Vagina (tissue), 2 donors: ENCODE results near the gene SLC10A3. TPM values are rescaled to one million over a fixed set of nuclear protein-coding genes. Genes with fewer than 3 reads are reported as not detected.
A peak's percentile ranks its signal among the peaks of the same experiment; 100 is the strongest.

Experiments
- DNase-seq, 2 donors: peaks; one replicate each; pipeline ENCODE4 v3.0.0-alpha.2; 2017; ENCODE audit errors: extremely low spot score in 2 of 2
- H3K27ac ChIP-seq: fragments of 200-600 bp; sonication (generic); one replicate; pipeline ENCODE4 v1.5.1; 2019
- H3K27me3 ChIP-seq: fragments of 200-600 bp; sonication (generic); one replicate; pipeline ENCODE4 v1.5.1; 2019
- H3K36me3 ChIP-seq, 2 donors: fragments of 200-600 bp; sonication (generic); one replicate each; pipeline ENCODE4 v1.5.1; 2017 to 2019
- H3K4me1 ChIP-seq: fragments of 200-600 bp; sonication (generic); one replicate; pipeline ENCODE4 v1.5.1; 2019
- H3K4me3 ChIP-seq, 2 donors: fragments of 200-600 bp; sonication (generic); 1 replicate in 1 of 2; 2 replicates in 1 of 2; pipeline ENCODE4 v1.5.1; 2016 to 2019
- H3K9me3 ChIP-seq: fragments of 200-600 bp; sonication (generic); one replicate; pipeline ENCODE4 v1.5.1; 2019
- CTCF ChIP-seq, 3 experiments: fragments of 450-650 bp in 2 of 3; fragments of 200-600 bp in 1 of 3; sonication (generic) in 1 of 3; IDR thresholded peaks; one replicate each; pipeline ENCODE4 v1.5.1; 2017 to 2019; ENCODE audit warnings: antibody characterized with exemption in 3 of 3, mild to moderate bottlenecking in 2 of 3, moderate library complexity in 2 of 3
- POLR2A ChIP-seq, 2 donors: fragments of 450-650 bp; IDR thresholded peaks; one replicate each; pipeline ENCODE4 v1.6.1; 2017; ENCODE audit warnings: antibody characterized with exemption in 2 of 2, mild to moderate bottlenecking in 2 of 2, moderate library complexity in 2 of 2
- POLR2AphosphoS5 ChIP-seq, 2 donors: sonication (generic); formaldehyde crosslinking; IDR thresholded peaks; one replicate each; pipeline ENCODE4 v1.9.0; 2017; ENCODE audit warnings: antibody characterized with exemption in 2 of 2, mild to moderate bottlenecking in 2 of 2, low read depth in 1 of 2; ENCODE audit not compliant: insufficient read depth in 1 of 2
- intact Hi-C: fragments of 100-400 bp; cut with DNase I; formaldehyde crosslinking; loops from one replicate; pipeline ENCODE4 v1.15.1; 2023
- total RNA-seq: library from RNA; depleted of rRNA; stranded (reverse); fragments of >200 nt; gene quantifications from one replicate; pipeline ENCODE4 v1.2.3, GENCODE V29; 2016

SLC10A3 gene
- total RNA-seq, 1 donor from 2014 or later = 28.2 TPM

- intact Hi-C loops = loop anchor here (5.0 kb wide), 2 partner anchors 120 to 135 kb away; partner anchors contain the start of genes RPL10 and TAFAZZIN
- TF ChIP-seq POLR2A (IDR thresholded peaks at IDR 0.05) (no peak), CTCF (IDR thresholded peaks at IDR 0.05) (no peak), POLR2AphosphoS5 (IDR thresholded peaks at IDR 0.05; ENCODE audit: insufficient read depth in 1 of 2, low read depth in 1 of 2) (no peak)
- peaks cover 0 to 14% of the 10 kb centered on the region in 2 donors for H3K36me3 ChIP-seq
- H3K27me3 ChIP-seq = no peaks in the 10 kb centered on the region
- H3K4me1 ChIP-seq = peaks cover 11% of the 10 kb centered on the region
- no peak overlapping the region for H3K4me3 ChIP-seq
- no peaks in the 10 kb centered on the region for H3K9me3 ChIP-seq
- DNase-seq = no peak
- no peak overlapping the region for H3K27ac ChIP-seq
These were observed 42.3 kb upstream of the SLC10A3 start for GRCh38 chrX:154532690-154533089.

- H3K27ac ChIP-seq = no peak overlapping the region
These were observed 41.2 kb upstream of the SLC10A3 start for GRCh38 chrX:154531626-154532025.

GRCh38 chrX:154530286-154530685 is 39.9 kb upstream of the SLC10A3 start:
- Histone ChIP-seq H3K27ac (no peak overlapping the region), H3K4me3 (no peak overlapping the region), H3K9me3 (no peaks in the 10 kb centered on the region), H3K36me3 (peaks cover 0 to 9% of the 10 kb centered on the region in 2 donors), H3K4me1 (peaks cover 11% of the 10 kb centered on the region), H3K27me3 (no peaks in the 10 kb centered on the region)
- TF ChIP-seq POLR2A (IDR thresholded peaks at IDR 0.05) (no peak), POLR2AphosphoS5 (IDR thresholded peaks at IDR 0.05; ENCODE audit: insufficient read depth in 1 of 2, low read depth in 1 of 2) (no peak), CTCF (IDR thresholded peaks at IDR 0.05) (no peak)
- intact Hi-C loops = loop anchor here (5.0 kb wide), 2 partner anchors 118 to 133 kb away; partner anchors contain the start of genes RPL10 and TAFAZZIN
- DNase-seq = no peak

More at GRCh38 chrX:154531626-154532025, 41.2 kb upstream of the SLC10A3 start:
- DNase-seq = no peak
- Histone ChIP-seq H3K9me3 (no peaks in the 10 kb centered on the region), H3K4me1 (peaks cover 11% of the 10 kb centered on the region), H3K4me3 (no peak overlapping the region), H3K36me3 (peaks cover 0 to 14% of the 10 kb centered on the region in 2 donors), H3K27me3 (no peaks in the 10 kb centered on the region)
- TF ChIP-seq POLR2AphosphoS5 (IDR thresholded peaks at IDR 0.05; ENCODE audit: insufficient read depth in 1 of 2, low read depth in 1 of 2) (no peak), POLR2A (IDR thresholded peaks at IDR 0.05) (no peak), CTCF (IDR thresholded peaks at IDR 0.05) (no peak)
- intact Hi-C loops = loop anchor here (5.0 kb wide), 2 partner anchors 119 to 134 kb away; partner anchors contain the start of genes RPL10 and TAFAZZIN

GRCh38 chrX:154529206-154529612 is 38.8 kb upstream of the SLC10A3 start:
- H3K36me3 ChIP-seq = peaks cover 0 to 9% of the 10 kb centered on the region in 2 donors
- TF ChIP-seq CTCF (IDR thresholded peaks at IDR 0.05) = no peak
- TF ChIP-seq POLR2A (IDR thresholded peaks at IDR 0.05) = no peak
- no peak for TF ChIP-seq POLR2AphosphoS5 (IDR thresholded peaks at IDR 0.05; ENCODE audit: insufficient read depth in 1 of 2, low read depth in 1 of 2)
- intact Hi-C loops = no loop called here
- no peaks in the 10 kb centered on the region for H3K9me3 ChIP-seq
- H3K27me3 ChIP-seq = no peaks in the 10 kb centered on the region
- no peak for DNase-seq
- H3K4me3 ChIP-seq = no peak overlapping the region
- H3K27ac ChIP-seq = no peak overlapping the region
- H3K4me1 ChIP-seq = peaks cover under 1% of the 10 kb centered on the region

GRCh38 chrX:154526901-154527675 is 36.7 kb upstream of the SLC10A3 start:
- peak in 1 of 2 donors; percentile 90 for DNase-seq
- TF ChIP-seq POLR2AphosphoS5 (IDR thresholded peaks at IDR 0.05; ENCODE audit: insufficient read depth in 1 of 2, low read depth in 1 of 2) (peak in 1 of 2 donors; percentile 62), POLR2A (IDR thresholded peaks at IDR 0.05) (no peak), CTCF (IDR thresholded peaks at IDR 0.05) (peak in 1 of 3 experiments; percentile 24)

More at GRCh38 chrX:154526901-154527675, 36.7 kb upstream of the SLC10A3 start:
- H3K27ac ChIP-seq = peak overlapping the region; percentile 54
- no peaks in the 10 kb centered on the region for H3K4me1 ChIP-seq
- intact Hi-C loops = no loop called here
- peak overlapping the region; percentile 16 to 35 for H3K4me3 ChIP-seq
- H3K27me3 ChIP-seq = no peaks in the 10 kb centered on the region
- H3K9me3 ChIP-seq = no peaks in the 10 kb centered on the region
- H3K36me3 ChIP-seq = no peaks in the 10 kb centered on the region
